Activated CD4-positive, alpha-beta T cell treated with anti-CD3 and anti-CD28 coated beads, Interleukin-2, amount 10 ng/mL, durations not matched to agents 24 days and 14 days (primary cell): ENCODE results near the gene IL31. TPM values are rescaled to one million over a fixed set of nuclear protein-coding genes. Genes with fewer than 3 reads are reported as not detected.

Source experiments
- DNase-seq: peaks from one replicate; pipeline ENCODE4 v3.0.0; 2022
- H3K27ac Mint-ChIP-seq: one replicate; pipeline ENCODE4 v1.8.0; 2022; ENCODE audit warnings: mild to moderate bottlenecking, mixed read lengths
- H3K27me3 Mint-ChIP-seq: one replicate; pipeline ENCODE4 v1.8.0; 2022; ENCODE audit warnings: mixed read lengths
- H3K36me3 Mint-ChIP-seq: one replicate; pipeline ENCODE4 v1.8.0; 2022; ENCODE audit warnings: low read depth, mild to moderate bottlenecking, mixed read lengths
- H3K4me1 Mint-ChIP-seq: one replicate; pipeline ENCODE4 v1.8.0; 2021; ENCODE audit warnings: mixed read lengths
- H3K4me3 Mint-ChIP-seq: one replicate; pipeline ENCODE4 v1.8.0; 2022; ENCODE audit warnings: mild to moderate bottlenecking, moderate library complexity, mixed read lengths
- H3K9me3 Mint-ChIP-seq: one replicate; pipeline ENCODE4 v1.8.0; 2021; ENCODE audit warnings: mixed read lengths
- intact Hi-C: fragments of 100-400 bp; cut with micrococcal nuclease; formaldehyde crosslinking; loops from one replicate; pipeline ENCODE4 v1.15.1; 2023
- total RNA-seq: library from RNA; stranded (reverse); gene quantifications from 2 replicates; pipeline ENCODE4 v1.2.3, GENCODE V29; 2022

IL31 gene
- total RNA-seq, 1 donor from 2014 or later = 2.5 TPM

DNA sequence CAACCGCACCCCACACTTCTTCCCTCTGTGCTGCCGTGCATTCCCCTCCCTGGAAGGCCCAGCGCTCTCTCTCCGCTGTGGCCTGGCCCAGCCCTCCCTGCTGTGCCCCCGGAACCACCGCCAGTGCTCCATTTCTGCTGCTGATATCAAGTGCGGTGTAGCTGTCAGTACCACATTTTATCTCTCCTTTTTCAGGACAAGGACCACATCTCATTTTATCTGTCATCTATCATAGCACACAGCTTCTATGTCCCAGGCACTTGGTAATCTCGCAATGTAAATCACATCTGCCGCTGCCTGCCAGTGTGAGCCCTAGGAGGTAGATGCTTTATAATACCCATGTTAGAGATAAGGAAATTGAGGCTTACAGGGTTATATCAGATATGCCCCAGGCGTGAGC, 18.3 kb downstream of the IL31 start:
- H3K27me3 Mint-ChIP-seq = peaks cover 5% of the 10 kb centered on the region
- no peak for DNase-seq
- no peaks in the 10 kb centered on the region for H3K9me3 Mint-ChIP-seq
- H3K27ac Mint-ChIP-seq = no peak overlapping the region
- intact Hi-C loops = no loop called here
- H3K36me3 Mint-ChIP-seq = no peaks in the 10 kb centered on the region
- H3K4me1 Mint-ChIP-seq = no peaks in the 10 kb centered on the region
- no peak overlapping the region for H3K4me3 Mint-ChIP-seq

DNA sequence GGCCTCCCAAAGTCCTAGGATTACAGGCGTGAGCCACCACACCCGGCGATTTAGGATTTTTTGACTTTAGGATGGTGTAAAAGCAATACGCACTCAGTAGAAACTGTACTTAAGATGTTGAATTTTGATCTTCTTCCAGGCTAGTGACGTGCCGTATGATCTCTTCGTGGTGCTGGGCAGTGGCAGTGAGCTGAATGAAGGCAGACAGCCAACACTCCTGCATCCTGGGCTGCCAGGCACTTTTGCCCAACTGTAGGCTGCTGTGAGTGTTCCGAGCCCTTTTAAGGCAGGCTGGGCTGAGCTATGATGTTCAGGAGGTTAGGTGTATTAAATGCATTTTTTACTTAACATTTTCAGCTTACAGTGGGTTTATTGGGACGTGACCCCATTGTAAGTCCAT, 21.3 kb downstream of the IL31 start:
- H3K4me3 Mint-ChIP-seq = no peak overlapping the region
- no peaks in the 10 kb centered on the region for H3K36me3 Mint-ChIP-seq
- H3K27me3 Mint-ChIP-seq = peaks cover 8% of the 10 kb centered on the region
- intact Hi-C loops = no loop called here
- no peak for DNase-seq
- no peaks in the 10 kb centered on the region for H3K9me3 Mint-ChIP-seq
- H3K27ac Mint-ChIP-seq = no peak overlapping the region
- H3K4me1 Mint-ChIP-seq = no peaks in the 10 kb centered on the region

DNA sequence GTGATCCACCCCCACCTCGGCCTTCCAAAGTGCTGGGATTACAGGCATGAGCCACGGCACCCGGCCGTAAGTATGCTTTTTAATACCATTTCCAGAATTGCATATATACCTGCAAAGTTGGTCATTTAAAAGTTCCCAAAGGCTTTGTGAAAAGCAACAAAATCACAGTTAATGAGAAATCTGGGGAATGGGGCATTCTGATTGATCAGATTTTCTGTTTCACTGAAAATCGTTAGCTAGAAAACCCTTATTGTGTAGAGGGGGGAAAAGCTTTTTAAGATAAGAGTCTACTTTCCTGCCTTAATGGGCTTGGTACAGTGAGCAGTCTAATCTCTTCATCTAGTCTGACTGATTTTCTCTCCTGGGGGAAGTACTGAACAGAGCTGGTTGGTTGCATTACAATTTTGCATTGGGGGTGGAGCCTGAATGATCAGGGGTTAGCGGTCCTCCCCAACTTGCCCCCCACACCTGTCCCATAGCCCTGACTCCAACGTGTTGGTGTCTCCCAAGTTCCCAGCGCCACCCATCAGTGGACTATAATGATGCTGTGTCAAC, 23.8 kb downstream of the IL31 start:
- Mint-ChIP-seq H3K9me3 (no peaks in the 10 kb centered on the region), H3K36me3 (no peaks in the 10 kb centered on the region), H3K4me3 (no peak overlapping the region), H3K4me1 (no peaks in the 10 kb centered on the region), H3K27me3 (peaks cover 8% of the 10 kb centered on the region), H3K27ac (no peak overlapping the region)
- DNase-seq = no peak
- intact Hi-C loops = no loop called here

DNA sequence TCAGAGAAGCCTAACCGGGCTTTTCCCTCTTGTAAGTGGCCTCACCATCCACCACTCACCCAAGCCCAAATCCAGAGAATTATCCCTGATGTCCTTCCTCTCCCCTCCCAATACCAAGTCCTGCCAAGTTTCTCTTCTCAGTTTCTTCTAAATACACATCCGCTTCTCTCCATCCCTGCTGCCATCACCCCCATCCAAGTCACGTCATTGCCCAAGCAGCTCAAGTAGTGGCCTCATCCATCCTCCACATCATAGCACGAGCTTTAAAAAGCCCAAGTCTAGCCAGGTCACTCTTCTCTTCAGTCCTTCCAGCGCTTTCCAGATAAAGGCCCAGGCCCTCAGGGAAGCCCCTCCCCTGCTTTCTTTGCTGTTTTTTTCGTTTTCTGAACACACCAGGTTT, 25.4 kb downstream of the IL31 start:
- H3K4me3 Mint-ChIP-seq = no peak overlapping the region
- peaks cover 8% of the 10 kb centered on the region for H3K27me3 Mint-ChIP-seq
- peaks cover 4% of the 10 kb centered on the region for H3K36me3 Mint-ChIP-seq
- no peak overlapping the region for H3K27ac Mint-ChIP-seq
- no peaks in the 10 kb centered on the region for H3K9me3 Mint-ChIP-seq
- DNase-seq = no peak
- intact Hi-C loops = no loop called here
- no peaks in the 10 kb centered on the region for H3K4me1 Mint-ChIP-seq

DNA sequence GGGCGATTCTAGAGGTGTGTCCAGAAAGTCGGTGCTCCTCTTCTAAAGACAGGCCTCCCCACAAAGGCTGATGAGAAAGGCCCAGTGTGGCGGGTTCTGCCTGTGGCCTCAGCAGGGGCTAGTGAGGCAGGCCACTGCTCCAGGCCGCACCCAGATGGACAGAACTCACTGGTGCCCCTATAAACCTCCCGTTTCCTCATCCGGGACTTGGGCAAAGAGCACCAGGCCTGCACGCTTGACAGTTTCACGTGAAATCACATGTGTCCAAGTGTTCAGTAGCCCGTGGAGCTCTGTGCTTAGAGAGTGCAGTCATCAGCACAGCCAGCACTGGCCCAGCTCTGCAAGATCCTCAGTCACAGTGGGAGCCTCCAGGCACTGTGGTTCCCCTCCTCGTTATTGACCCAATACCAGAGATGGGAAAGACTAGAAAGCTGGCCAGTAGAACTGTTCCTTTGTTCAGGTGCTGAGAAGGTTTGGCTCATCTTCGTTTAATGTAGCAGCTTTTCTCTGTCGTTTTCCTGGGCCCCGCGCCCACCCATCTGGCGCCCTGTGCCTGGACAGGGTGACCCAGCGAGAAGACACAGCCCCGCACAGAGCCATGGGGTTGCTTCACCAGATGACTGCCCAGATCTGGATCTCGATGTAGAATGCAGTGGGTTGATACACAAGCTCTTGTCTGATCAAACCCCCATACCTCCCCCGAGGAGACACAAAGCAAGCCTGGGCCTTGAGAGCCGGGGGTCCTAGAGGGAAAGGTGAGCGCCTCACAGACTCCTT, 26.3 kb downstream of the IL31 start:
- H3K27me3 Mint-ChIP-seq = peaks cover 8% of the 10 kb centered on the region
- DNase-seq = no peak
- H3K36me3 Mint-ChIP-seq = peaks cover 5% of the 10 kb centered on the region
- intact Hi-C loops = no loop called here
- no peaks in the 10 kb centered on the region for H3K4me1 Mint-ChIP-seq
- H3K4me3 Mint-ChIP-seq = no peak overlapping the region
- no peaks in the 10 kb centered on the region for H3K9me3 Mint-ChIP-seq
- H3K27ac Mint-ChIP-seq = no peak overlapping the region

DNA sequence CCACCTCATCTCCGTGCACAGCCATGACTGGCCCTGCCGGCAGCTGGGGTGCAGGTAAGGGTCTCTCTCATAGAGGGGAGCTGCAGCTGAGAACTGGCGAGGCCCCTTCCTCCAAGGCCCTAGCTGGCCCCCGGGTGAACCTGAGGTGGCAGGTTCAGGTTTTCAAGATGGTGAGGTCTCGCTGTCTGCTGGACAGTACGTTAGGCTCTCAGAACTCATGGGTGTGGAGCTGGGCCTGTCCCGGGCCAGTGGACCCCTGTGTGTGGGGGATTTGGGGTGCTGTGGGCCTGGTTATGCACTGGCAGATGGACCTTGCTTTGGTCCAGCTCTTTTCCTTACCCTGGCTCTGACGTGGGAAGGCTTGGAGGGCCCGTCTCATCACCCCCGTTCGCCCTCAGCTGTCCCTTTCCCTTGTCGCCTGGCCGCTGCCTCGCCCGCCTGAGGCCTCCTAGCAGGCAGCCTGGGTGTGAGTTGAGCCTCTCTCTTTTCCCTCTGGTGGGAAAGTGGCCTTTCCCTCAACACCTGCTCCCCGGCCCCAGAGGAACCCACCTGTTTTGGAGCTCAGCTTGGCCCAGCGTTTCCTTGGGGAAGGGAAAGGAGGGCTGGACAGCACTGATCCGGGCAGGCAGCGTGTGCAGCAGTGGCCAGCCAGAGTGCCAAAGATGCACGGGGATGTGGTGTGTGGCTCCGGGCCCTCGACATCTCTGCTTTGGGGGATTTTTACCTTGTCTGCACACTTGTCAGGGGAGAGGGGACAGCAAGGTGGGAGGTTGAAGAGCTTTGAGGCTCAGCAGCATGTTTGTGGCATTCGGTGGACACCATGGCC, 28.3 kb downstream of the IL31 start:
- no peak for DNase-seq
- H3K9me3 Mint-ChIP-seq = no peaks in the 10 kb centered on the region
- intact Hi-C loops = no loop called here

DNA sequence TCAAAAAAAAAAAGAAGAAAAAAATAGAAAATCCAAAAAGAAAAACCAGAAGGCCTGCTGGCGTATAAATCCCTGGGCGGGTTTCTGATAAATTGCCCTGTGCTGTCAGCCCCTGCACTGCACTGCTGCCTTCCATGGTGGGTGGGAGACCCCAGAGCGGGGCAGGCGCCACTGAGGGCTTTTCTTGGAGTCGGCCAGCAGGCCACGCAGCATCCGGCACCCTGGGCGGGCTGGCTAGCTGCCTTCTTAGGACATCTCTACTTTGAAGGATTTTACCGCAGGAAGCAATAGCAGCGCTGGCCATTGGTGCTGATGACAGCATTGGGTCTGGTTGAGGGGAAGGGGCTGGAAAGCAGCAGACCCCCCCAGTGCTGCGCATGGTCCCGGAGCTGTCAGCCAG, 29.1 kb downstream of the IL31 start:
- no peak for DNase-seq
- H3K4me1 Mint-ChIP-seq = no peaks in the 10 kb centered on the region
- intact Hi-C loops = no loop called here

More for the DNA sequence above, 28.3 kb downstream of the IL31 start:
- no peaks in the 10 kb centered on the region for H3K4me1 Mint-ChIP-seq
- H3K27me3 Mint-ChIP-seq = peaks cover 5% of the 10 kb centered on the region
- no peak overlapping the region for H3K27ac Mint-ChIP-seq
- H3K4me3 Mint-ChIP-seq = no peak overlapping the region
- peaks cover 11% of the 10 kb centered on the region for H3K36me3 Mint-ChIP-seq

DNA sequence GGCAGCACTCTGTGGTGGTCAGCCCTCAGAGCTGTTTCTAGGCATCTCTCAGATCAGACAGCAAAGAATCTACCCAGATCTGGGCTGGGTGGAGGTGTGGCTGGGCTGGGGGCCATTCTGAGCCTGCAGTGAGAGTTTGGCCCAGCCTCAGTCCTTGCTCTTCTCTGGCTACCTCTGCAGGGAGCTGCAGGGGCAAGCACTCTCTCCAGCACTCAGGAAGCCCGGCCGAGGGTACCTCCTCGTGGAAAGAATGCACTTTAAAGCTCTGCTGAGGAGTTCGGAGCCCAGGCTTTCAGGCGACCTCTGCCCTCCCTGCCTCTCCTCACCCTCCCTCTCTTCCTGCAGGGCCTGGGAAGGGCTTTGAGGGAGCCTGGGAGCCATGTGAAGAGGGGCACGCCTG, 31.2 kb downstream of the IL31 start:
- H3K4me3 Mint-ChIP-seq = no peak overlapping the region
- H3K4me1 Mint-ChIP-seq = no peaks in the 10 kb centered on the region
- H3K9me3 Mint-ChIP-seq = no peaks in the 10 kb centered on the region
- H3K36me3 Mint-ChIP-seq = peaks cover 20% of the 10 kb centered on the region
- DNase-seq = no peak
- no peak overlapping the region for H3K27ac Mint-ChIP-seq
- no peaks in the 10 kb centered on the region for H3K27me3 Mint-ChIP-seq
- intact Hi-C loops = no loop called here

More for the DNA sequence above, 29.1 kb downstream of the IL31 start:
- Mint-ChIP-seq H3K9me3 (no peaks in the 10 kb centered on the region), H3K36me3 (peaks cover 14% of the 10 kb centered on the region), H3K4me3 (no peak overlapping the region), H3K27ac (no peak overlapping the region), H3K27me3 (no peaks in the 10 kb centered on the region)

DNA sequence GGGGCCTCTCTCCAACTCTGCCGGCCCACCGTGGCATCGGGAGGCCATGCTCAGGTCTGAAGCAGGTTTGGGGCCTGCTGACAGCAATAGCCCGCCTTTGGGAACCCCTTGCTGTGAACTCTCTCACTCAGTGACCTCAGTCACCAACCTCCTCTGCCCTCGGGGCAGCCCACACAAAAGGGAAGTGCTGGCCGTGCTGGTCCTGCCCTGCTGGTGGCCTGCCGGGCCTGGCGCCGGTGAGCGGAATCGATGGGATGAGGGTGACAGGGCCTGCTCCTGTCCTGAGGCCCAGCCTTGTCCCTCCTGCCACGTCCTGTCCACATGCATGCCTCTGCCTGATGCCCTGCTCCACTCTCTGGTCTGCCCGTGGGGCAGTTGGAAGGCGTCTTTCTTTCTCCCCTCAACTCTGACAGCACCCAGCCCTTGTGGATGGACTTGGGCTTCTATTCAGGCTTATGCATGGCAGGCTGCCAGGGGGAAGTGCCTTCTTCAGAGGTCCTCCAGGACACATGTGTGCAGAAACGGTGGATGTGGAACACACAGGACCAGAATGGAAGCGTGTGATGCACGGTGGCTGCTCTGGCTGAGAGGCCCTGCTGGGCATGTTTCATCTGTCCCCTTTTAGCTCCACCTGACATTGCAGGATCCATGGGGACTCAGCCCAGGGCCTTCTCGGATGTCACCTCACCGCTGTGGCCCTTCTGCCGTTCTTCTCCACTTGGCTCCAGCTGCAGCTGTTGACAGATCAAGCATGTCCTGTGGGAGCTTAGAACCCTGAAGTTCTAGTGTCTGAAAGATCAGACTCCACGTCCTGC, 31.9 kb downstream of the IL31 start:
- Mint-ChIP-seq H3K9me3 (no peaks in the 10 kb centered on the region), H3K27ac (no peak overlapping the region), H3K27me3 (no peaks in the 10 kb centered on the region), H3K4me3 (no peak overlapping the region), H3K4me1 (no peaks in the 10 kb centered on the region), H3K36me3 (peaks cover 20% of the 10 kb centered on the region)
- no peak for DNase-seq
- intact Hi-C loops = no loop called here

DNA sequence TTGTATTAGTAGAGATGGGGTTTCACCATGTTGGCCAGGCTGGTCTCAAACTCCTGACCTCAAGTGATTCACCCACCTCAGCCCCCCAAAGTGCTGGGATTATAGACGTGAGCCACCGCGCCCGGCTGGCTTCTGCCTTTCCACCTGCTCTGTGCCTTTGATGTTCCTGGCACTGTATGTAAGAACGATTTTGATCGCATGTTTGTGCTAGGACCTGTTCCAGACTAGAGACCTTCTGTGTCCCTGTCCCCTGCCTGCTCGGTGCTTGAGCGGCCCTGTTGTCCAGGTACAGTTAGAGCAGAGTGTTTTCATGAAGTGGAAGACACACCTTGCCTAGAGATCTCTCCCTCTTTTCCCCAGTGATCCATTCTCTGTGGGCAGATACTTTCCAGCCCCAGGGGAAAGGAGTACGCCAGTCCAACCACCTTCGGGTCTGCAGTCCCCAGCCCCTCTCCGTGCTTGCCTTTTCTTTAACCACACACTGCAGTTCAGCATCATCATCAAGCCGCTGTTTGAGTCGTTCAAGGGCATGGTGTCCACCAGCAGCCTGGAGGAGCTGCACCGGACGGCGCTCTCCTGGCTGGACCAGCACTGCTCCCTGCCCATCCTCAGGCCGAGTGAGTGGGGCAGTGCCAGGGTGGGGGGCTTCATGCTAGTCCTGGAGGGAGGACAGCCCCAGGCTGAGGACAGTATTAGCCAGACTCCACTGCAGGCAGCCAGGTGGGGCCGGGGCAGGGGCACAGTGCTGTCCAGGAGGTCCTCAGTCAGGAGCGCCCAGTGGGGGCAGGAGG, 33.4 kb downstream of the IL31 start:
- Mint-ChIP-seq H3K27ac (no peak overlapping the region), H3K4me1 (no peaks in the 10 kb centered on the region), H3K36me3 (peaks cover 20% of the 10 kb centered on the region), H3K9me3 (no peaks in the 10 kb centered on the region), H3K4me3 (no peak overlapping the region), H3K27me3 (no peaks in the 10 kb centered on the region)
- intact Hi-C loops = no loop called here
- DNase-seq = no peak

DNA sequence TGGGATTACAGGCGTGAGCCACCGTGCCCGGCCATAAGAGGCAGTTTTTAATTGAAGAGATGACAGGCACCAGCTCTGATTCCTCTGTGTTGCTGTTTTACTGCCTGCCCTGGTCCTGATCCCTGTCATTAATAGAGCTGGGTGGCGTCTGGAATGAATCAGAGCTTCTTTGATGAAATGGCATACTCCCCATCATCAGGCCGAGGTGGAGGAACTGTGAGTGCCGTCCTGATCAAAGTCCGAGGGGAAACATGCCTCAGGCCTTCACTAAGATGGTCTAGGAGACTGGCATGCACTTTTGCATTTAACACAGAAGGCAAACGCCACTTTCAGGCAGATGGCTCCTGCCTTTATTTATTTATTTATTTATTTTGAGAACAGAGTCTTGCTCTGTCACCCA, 34.1 kb downstream of the IL31 start:
- no peak for DNase-seq
- Mint-ChIP-seq H3K4me1 (no peaks in the 10 kb centered on the region), H3K4me3 (no peak overlapping the region), H3K9me3 (no peaks in the 10 kb centered on the region), H3K27ac (no peak overlapping the region), H3K36me3 (peaks cover 24% of the 10 kb centered on the region), H3K27me3 (no peaks in the 10 kb centered on the region)
- intact Hi-C loops = no loop called here

DNA sequence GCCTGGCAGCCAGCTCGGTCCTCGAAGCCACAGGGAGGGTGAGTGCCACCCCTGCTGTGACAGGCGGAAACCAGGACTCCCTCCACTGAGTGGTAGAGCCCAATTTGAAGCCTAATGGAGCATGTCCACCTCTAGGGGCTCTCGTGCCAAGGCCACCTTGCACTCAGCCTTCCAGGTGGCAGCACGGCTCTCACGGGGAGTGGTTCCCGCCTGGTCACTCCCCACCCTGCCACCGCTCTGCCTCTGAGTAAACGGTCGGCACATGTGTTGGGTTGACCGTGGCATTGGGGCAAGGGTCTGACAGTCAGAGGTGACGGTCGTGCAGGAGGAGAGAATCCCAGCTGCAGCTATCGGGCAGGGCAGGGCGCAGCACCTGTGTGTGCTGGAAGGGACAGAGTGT, 34.8 kb downstream of the IL31 start:
- Mint-ChIP-seq H3K4me1 (no peaks in the 10 kb centered on the region), H3K27ac (no peak overlapping the region), H3K36me3 (peaks cover 26% of the 10 kb centered on the region), H3K9me3 (no peaks in the 10 kb centered on the region), H3K27me3 (no peaks in the 10 kb centered on the region), H3K4me3 (no peak overlapping the region)
- intact Hi-C loops = no loop called here
- no peak for DNase-seq

DNA sequence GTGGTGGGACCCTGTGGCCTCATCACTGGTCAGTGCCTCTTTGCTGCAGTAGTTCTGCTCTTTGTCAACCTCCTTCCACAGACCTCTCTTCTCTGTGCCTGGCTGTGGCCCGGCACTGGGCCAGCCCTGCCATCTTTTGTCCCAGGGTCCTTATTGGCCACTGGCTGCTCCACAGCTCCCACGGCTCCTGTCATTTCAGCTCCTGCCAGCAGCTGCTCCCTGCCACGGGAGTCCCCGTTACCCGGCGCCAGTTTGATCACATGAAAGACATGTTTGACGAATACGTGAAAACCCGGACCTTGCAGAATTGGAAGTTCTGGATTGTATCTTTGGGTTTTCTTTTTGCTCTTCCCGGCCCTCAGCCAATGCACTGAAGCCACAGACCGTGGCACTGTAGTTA, 35.4 kb downstream of the IL31 start:
- H3K27me3 Mint-ChIP-seq = no peaks in the 10 kb centered on the region
- no peaks in the 10 kb centered on the region for H3K9me3 Mint-ChIP-seq
- no peak overlapping the region for H3K4me3 Mint-ChIP-seq
- H3K27ac Mint-ChIP-seq = peak overlapping the region; percentile 27
- DNase-seq = no peak
- no peaks in the 10 kb centered on the region for H3K4me1 Mint-ChIP-seq
- intact Hi-C loops = no loop called here
- H3K36me3 Mint-ChIP-seq = peaks cover 27% of the 10 kb centered on the region
